Vagina (tissue), 2 donors: ENCODE results near the gene LYPD4. TPM values are rescaled to one million over a fixed set of nuclear protein-coding genes. Genes with fewer than 3 reads are reported as not detected.
A peak's percentile ranks its signal among the peaks of the same experiment; 100 is the strongest.
"Not testable (repeated sequence)": the region's sequence is repeated elsewhere in the genome, so short reads cannot be mapped to it uniquely, and the experiment has no call there.

Experiments used
- DNase-seq, 2 donors: peaks; one replicate each; pipeline ENCODE4 v3.0.0-alpha.2; 2017; ENCODE audit errors: extremely low spot score in 2 of 2
- H3K27ac ChIP-seq: fragments of 200-600 bp; sonication (generic); one replicate; pipeline ENCODE4 v1.5.1; 2019
- H3K27me3 ChIP-seq: fragments of 200-600 bp; sonication (generic); one replicate; pipeline ENCODE4 v1.5.1; 2019
- H3K36me3 ChIP-seq, 2 donors: fragments of 200-600 bp; sonication (generic); one replicate each; pipeline ENCODE4 v1.5.1; 2017 to 2019
- H3K4me1 ChIP-seq: fragments of 200-600 bp; sonication (generic); one replicate; pipeline ENCODE4 v1.5.1; 2019
- H3K4me3 ChIP-seq, 2 donors: fragments of 200-600 bp; sonication (generic); 1 replicate in 1 of 2; 2 replicates in 1 of 2; pipeline ENCODE4 v1.5.1; 2016 to 2019
- H3K9me3 ChIP-seq: fragments of 200-600 bp; sonication (generic); one replicate; pipeline ENCODE4 v1.5.1; 2019
- POLR2A ChIP-seq, 2 donors: fragments of 450-650 bp; IDR thresholded peaks; one replicate each; pipeline ENCODE4 v1.6.1; 2017; ENCODE audit warnings: antibody characterized with exemption in 2 of 2, mild to moderate bottlenecking in 2 of 2, moderate library complexity in 2 of 2
- POLR2AphosphoS5 ChIP-seq, 2 donors: sonication (generic); formaldehyde crosslinking; IDR thresholded peaks; one replicate each; pipeline ENCODE4 v1.9.0; 2017; ENCODE audit warnings: antibody characterized with exemption in 2 of 2, mild to moderate bottlenecking in 2 of 2, low read depth in 1 of 2; ENCODE audit not compliant: insufficient read depth in 1 of 2
- intact Hi-C: fragments of 100-400 bp; cut with DNase I; formaldehyde crosslinking; loops from one replicate; pipeline ENCODE4 v1.15.1; 2023
- total RNA-seq: library from RNA; depleted of rRNA; stranded (reverse); fragments of >200 nt; gene quantifications from one replicate; pipeline ENCODE4 v1.2.3, GENCODE V29; 2016
- TF ChIP-seq, protein P1 (sequence below), 3 experiments: fragments of 450-650 bp in 2 of 3; fragments of 200-600 bp in 1 of 3; sonication (generic) in 1 of 3; IDR thresholded peaks; one replicate each; pipeline ENCODE4 v1.5.1; 2017 to 2019; ENCODE audit warnings: antibody characterized with exemption in 3 of 3, mild to moderate bottlenecking in 2 of 3, moderate library complexity in 2 of 3

Gene LYPD4
- total RNA-seq, 1 donor from 2014 or later, result not detected

DNA sequence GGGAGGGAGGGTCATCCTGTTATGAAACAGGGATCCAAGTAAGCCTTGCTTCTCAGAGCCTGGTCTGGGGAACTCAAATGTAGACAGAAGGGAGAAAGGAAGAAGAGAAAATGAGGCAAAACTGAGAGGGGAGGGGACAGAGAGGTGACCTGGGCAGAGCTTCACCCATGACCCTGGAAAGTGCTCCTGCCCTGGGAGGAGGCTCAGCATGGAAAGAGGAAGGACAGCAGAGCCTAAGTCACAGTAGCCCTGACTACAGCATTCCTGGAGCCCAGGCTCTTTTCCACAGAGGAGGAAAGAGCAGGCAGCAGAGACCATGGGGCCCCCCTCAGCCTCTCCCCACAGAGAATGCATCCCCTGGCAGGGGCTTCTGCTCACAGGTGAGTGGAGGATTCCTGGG, 48.1 kb downstream of the LYPD4 start, which contains the start of gene CEACAM3:
Gene CEACAM3 (plus strand): TSS at position 226 of the 400 bp plus-strand sequence. CDS start 91 bp downstream, at position 317.
- no peaks in the 10 kb centered on the region for H3K9me3 ChIP-seq
- no peaks in the 10 kb centered on the region for H3K4me1 ChIP-seq
- no peaks in the 10 kb centered on the region for H3K27me3 ChIP-seq
- TF ChIP-seq, protein P1, sequence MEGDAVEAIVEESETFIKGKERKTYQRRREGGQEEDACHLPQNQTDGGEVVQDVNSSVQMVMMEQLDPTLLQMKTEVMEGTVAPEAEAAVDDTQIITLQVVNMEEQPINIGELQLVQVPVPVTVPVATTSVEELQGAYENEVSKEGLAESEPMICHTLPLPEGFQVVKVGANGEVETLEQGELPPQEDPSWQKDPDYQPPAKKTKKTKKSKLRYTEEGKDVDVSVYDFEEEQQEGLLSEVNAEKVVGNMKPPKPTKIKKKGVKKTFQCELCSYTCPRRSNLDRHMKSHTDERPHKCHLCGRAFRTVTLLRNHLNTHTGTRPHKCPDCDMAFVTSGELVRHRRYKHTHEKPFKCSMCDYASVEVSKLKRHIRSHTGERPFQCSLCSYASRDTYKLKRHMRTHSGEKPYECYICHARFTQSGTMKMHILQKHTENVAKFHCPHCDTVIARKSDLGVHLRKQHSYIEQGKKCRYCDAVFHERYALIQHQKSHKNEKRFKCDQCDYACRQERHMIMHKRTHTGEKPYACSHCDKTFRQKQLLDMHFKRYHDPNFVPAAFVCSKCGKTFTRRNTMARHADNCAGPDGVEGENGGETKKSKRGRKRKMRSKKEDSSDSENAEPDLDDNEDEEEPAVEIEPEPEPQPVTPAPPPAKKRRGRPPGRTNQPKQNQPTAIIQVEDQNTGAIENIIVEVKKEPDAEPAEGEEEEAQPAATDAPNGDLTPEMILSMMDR (IDR thresholded peaks at IDR 0.05), result no peak
- TF ChIP-seq POLR2AphosphoS5 (IDR thresholded peaks at IDR 0.05; ENCODE audit: insufficient read depth in 1 of 2, low read depth in 1 of 2) (no peak), POLR2A (IDR thresholded peaks at IDR 0.05) (no peak)
- H3K36me3 ChIP-seq, result no peaks in the 10 kb centered on the region
- no peak within 1 kb of the TSS for H3K4me3 ChIP-seq
- intact Hi-C loops, result no loop called here
- DNase-seq, result no peak
- H3K27ac ChIP-seq, result no peak within 1 kb of the TSS

DNA sequence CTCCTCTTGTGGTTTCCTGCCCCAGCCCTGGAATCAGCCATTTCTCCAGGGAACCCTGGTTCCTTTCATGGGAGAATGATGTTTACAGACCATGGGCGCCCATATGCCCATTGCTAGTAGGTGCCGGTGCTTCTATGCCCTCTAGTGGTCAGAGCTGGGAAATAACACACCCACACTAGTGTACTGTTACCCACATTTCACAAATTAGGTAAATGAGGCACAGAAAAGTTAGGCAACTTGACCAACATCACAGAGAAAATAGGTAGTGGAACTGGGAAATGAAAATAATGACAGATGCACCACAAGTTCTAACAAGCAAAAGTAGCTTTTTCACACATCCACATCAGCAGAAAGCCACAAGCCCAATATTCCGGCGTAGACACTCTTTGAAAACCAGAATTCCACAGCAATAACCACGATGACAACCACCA, 49.4 kb downstream of the LYPD4 start:
- intact Hi-C loops, result no loop called here
- Histone ChIP-seq H3K4me3 (no peak overlapping the region), H3K27ac (no peak overlapping the region), H3K36me3 (no peaks in the 10 kb centered on the region), H3K27me3 (no peaks in the 10 kb centered on the region), H3K9me3 (no peaks in the 10 kb centered on the region), H3K4me1 (no peaks in the 10 kb centered on the region)
- DNase-seq, result no peak
- TF ChIP-seq POLR2A (IDR thresholded peaks at IDR 0.05) (no peak), POLR2AphosphoS5 (IDR thresholded peaks at IDR 0.05; ENCODE audit: insufficient read depth in 1 of 2, low read depth in 1 of 2) (no peak)
- TF ChIP-seq, protein P1 (IDR thresholded peaks at IDR 0.05), result peak in 2 of 3 experiments; percentile 32 to 36

DNA sequence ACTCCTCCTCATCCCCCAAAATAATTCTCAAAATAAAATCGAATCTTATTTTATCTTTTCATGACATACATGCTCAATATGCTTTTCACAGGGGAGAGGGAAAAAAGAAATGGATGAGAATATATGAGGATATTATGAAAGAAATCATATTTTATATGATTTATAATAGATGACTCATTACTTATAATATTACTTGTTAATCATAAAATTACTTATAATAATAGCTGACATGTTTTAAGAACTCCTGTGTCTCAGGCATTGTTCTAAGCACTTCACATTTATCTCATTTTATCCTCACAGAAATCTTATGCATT, 51.1 kb downstream of the LYPD4 start:
- Histone ChIP-seq H3K27ac (no peak overlapping the region), H3K4me1 (no peaks in the 10 kb centered on the region), H3K4me3 (no peak overlapping the region), H3K27me3 (no peaks in the 10 kb centered on the region), H3K36me3 (no peaks in the 10 kb centered on the region), H3K9me3 (no peaks in the 10 kb centered on the region)
- TF ChIP-seq, protein P1 (IDR thresholded peaks at IDR 0.05), result no peak
- no peak for TF ChIP-seq POLR2AphosphoS5 (IDR thresholded peaks at IDR 0.05; ENCODE audit: insufficient read depth in 1 of 2, low read depth in 1 of 2)
- TF ChIP-seq POLR2A (IDR thresholded peaks at IDR 0.05), result no peak
- intact Hi-C loops, result no loop called here
- DNase-seq, result no peak

DNA sequence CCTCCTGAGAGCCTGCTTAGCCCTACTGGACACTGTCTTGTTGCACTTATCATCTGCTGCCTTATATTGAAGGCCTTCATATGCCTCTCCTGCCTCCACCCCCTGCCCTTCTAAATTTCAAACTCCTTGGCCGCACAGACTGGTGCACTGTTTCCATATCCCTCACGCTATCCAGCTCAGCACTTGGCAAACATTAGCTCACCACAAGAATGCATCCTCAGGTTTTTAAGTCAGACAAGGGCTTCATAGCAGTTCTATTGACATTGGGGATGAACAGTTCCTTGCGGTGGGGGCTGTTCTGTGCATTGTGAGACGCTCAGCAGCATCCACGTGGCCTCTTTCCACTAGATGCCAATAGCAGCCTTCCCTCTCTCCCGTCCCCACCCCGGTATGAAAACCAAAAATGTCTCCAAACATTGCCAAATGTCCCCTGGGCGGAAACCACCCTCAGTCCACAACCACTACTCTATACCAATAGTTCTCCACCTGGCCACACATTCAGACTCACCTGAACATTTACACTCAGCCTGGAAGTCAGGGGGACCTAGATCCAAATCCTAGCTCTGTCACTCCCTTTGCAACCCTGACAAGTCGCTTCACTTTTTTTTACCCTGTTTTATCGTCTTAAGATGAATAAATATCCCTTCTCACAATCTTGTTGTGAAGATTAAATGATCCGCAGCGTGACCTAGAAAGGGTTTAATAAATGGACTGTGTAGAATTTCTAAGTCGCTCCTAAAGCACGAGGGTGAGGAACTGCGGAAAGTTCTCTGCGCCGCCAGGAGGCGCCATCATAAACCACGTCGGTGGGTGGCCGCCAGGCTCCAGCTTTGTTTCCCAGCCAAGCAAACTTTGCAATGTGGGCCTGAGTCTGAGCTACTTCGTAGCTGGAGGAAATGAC, 51.7 kb downstream of the LYPD4 start:
- Histone ChIP-seq H3K4me1 (no peaks in the 10 kb centered on the region), H3K36me3 (no peaks in the 10 kb centered on the region), H3K4me3 (no peak overlapping the region), H3K27me3 (no peaks in the 10 kb centered on the region), H3K9me3 (no peaks in the 10 kb centered on the region), H3K27ac (no peak overlapping the region)
- intact Hi-C loops, result no loop called here
- DNase-seq, result no peak
- TF ChIP-seq, protein P1 (IDR thresholded peaks at IDR 0.05), result peak in 1 of 3 experiments; percentile 18
- no peak for TF ChIP-seq POLR2A (IDR thresholded peaks at IDR 0.05)

DNA sequence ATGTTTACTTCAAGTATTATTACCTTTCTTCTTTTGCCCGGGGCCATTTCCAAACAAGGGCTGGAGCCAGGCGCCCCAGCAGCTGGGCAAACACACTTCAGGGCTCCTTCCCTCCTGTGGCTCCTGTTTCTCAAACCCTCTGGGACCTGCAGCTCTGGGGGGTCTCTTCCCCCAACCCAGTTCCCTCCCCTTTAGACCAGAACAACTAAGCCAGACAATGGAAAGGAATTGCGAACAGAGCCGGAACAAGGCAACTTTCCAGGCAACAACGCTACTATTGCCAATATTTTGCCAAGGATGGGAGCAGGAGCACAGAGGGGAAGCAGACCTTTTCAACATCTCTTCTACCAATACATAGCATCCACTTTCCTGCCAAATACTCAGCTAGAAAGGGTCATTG, 55.4 kb downstream of the LYPD4 start:
- H3K27me3 ChIP-seq, intact Hi-C loops, H3K27ac ChIP-seq: not testable (repeated sequence)

DNA sequence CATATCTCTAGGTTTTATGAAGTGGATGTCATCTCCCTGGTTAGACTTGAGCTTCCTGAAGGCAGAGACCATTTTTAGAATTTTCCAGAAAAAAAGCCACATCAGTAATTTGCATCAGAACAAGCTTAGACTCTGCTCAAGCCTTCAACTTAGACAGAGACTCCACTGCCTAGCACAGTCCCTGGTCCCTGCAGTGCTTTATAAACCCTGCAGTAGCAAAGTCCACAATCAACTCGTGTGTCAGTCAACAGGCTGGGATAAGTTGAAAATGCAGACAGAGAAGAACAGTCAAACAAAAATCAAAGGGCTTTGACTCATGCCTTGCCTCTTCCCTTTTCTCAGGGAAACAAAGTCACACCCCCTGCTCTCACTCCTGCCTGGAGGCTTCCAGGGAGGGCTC, 56.0 kb downstream of the LYPD4 start:
- H3K4me1 ChIP-seq, DNase-seq, H3K9me3 ChIP-seq, H3K27me3 ChIP-seq, H3K36me3 ChIP-seq, H3K27ac ChIP-seq, intact Hi-C loops, H3K4me3 ChIP-seq: not testable (repeated sequence)

More for the DNA sequence above, 55.4 kb downstream of the LYPD4 start:
- DNase-seq, H3K9me3 ChIP-seq, H3K36me3 ChIP-seq, H3K4me3 ChIP-seq, H3K4me1 ChIP-seq: not testable (repeated sequence)
